Fibroblast of pulmonary artery (primary cell): ENCODE data around the gene MYH14.

Experiments
- DNase-seq: peaks from one replicate; pipeline ENCODE4 v3.0.0-alpha.2; 2010; ENCODE audit warnings: low read depth
- H3K4me3 ChIP-seq: replicated peaks from 2 replicates; pipeline ENCODE4 v1.5.1; 2011; ENCODE audit warnings: low read depth, mild to moderate bottlenecking, control low read depth, low read length, moderate library complexity
- TF ChIP-seq, protein P1 (sequence below): IDR thresholded peaks from 2 replicates; pipeline ENCODE4 v1.5.1; 2011; ENCODE audit warnings: mild to moderate bottlenecking, control low read depth, low read length, inconsistent platforms; ENCODE audit errors: missing control alignments

MYH14 gene

DNA sequence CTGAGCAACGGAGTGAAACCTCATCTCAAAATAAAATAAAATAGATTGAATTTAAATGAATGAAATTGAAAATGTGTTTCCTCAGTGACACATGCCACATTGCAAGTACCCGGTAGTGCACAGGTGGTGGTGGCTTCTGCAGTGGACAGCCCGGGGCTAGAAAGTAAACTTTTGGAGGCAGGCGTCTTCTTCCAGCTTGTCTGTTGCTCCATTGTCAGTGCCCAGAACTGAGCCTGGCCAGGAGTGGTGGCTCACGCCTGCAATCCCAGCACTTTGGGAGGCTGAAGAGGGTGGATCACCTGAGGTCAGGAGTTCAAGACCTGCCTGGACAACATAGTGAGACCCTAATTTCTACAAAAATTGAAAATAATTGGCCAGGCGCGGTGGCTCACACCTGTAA is 5.7 kb downstream of the MYH14 start:
- DNase-seq = no peak
- TF ChIP-seq, protein P1, sequence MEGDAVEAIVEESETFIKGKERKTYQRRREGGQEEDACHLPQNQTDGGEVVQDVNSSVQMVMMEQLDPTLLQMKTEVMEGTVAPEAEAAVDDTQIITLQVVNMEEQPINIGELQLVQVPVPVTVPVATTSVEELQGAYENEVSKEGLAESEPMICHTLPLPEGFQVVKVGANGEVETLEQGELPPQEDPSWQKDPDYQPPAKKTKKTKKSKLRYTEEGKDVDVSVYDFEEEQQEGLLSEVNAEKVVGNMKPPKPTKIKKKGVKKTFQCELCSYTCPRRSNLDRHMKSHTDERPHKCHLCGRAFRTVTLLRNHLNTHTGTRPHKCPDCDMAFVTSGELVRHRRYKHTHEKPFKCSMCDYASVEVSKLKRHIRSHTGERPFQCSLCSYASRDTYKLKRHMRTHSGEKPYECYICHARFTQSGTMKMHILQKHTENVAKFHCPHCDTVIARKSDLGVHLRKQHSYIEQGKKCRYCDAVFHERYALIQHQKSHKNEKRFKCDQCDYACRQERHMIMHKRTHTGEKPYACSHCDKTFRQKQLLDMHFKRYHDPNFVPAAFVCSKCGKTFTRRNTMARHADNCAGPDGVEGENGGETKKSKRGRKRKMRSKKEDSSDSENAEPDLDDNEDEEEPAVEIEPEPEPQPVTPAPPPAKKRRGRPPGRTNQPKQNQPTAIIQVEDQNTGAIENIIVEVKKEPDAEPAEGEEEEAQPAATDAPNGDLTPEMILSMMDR = no peak
- H3K4me3 ChIP-seq = no peak overlapping the region

DNA sequence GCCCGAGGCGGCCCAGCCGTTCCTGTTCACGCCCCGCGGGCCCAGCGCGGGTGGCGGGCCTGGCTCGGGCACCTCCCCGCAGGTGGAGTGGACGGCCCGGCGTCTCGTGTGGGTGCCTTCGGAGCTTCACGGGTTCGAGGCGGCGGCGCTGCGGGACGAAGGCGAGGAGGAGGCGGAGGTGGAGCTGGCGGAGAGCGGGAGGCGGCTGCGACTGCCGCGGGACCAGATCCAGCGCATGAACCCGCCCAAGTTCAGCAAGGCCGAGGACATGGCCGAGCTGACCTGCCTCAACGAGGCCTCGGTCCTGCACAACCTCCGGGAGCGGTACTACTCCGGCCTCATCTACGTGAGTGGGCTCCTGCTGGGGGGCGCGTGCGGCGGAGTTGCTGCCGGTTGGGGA is 7.0 kb downstream of the MYH14 start:
- no peak overlapping the region for H3K4me3 ChIP-seq
- TF ChIP-seq, protein P1 = no peak
- no peak for DNase-seq

DNA sequence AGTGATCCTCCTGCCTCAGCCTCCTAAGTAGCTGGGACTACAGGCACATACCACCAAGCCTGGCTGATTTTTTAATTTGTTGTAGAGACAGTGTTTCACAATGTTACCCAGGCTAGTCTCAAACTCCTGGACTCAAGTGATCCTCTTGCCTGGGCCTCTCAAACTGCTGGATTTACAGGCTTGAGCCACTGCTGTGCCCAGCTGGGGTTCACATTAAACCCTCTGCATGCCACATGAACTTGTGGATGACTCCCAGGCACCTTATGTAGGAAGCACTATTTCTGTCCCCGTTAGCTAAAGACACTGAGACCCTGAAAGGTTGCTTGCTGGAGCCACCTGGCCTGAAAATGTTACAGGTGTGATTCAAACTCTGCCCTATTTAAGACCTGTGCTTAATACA is 10.5 kb downstream of the MYH14 start:
- H3K4me3 ChIP-seq = no peak overlapping the region
- TF ChIP-seq, protein P1 = no peak
- no peak for DNase-seq

DNA sequence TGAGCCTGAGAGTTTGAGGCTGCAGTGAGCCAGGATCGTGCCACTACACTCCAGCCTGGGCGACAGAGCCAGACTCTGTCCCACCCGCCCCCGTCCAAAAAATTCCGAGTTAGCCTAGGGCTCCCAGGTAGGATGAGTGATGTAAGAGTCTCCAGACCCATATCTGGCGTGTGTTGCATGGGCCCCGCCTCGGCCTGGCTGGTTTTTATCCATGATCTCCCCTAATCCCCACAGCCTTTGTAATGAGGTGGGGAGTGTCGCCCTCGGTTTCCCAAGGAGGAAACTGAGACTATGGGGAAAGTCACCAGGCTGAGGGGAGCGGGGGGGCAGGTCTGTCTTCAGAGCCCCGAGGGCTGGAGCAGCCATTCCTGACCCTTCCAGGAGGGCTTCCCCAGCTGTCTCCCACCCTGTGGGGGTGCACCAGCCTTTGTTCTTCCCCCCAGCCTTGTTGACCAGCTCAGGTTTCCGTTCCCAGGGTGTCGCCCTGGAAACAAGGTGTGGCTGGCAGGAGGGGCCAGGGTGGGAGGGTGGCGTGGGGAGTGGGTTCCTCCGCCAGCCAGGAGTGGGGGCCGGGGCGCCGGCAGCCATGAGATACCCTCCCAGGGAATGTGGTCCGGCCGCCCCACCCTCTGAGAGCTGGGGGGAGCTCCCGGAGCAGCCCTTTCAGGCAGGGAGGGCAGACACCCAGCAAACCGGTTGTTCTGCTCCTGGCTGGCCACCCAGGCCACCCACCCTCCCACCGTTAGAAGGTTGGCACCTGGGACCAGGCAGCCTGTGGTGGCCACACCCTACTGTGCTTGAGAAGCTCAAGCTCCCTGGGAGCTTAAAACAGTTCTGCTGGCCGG is 11.5 kb downstream of the MYH14 start:
- no peak for DNase-seq
- H3K4me3 ChIP-seq = no peak overlapping the region
- TF ChIP-seq, protein P1 = no peak

DNA sequence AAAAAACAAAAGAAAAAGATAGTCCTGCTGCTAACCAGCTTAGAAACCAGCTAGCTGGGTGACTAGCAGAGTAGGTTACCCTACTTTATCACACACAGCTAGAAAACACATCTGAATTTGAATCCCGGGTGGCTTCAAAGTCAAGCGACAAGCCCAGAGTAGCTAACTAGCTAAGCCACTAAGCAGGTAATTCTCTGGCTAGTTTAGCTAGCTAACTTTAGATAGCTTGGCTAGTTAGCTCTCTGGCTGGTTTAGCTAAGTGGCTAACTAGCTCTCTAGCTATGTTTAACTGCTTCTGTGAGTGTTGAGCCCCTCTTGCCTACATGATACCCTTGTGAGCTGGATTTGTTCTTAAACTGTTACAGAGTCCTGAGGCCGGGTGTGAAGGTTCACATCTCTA is 12.4 kb downstream of the MYH14 start:
- H3K4me3 ChIP-seq = no peak overlapping the region
- TF ChIP-seq, protein P1 = no peak
- DNase-seq = no peak

DNA sequence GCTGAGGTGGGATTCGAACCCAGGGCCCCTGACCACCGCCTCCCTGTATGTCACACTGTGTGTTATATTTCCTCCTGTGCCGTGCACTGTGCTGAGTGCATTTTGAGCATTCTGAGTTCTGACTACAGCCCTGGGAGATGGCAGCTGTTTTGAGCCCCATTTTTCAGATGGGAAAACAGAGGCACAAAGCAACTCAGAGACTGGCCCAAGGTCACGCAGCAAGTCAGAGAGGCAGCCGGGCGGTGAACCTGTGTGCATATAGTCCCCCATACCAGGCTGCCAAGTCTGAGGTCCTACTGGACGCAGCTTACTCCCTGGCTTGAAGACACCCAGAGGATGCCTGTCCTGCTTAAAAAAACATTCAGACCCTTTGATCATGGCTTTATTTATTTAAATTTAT is 17.7 kb downstream of the MYH14 start:
- no peak overlapping the region for H3K4me3 ChIP-seq
- no peak for DNase-seq
- TF ChIP-seq, protein P1 = no peak
